ENCODE measurements around the gene COL4A2.
"Not testable (repeated sequence)": the region's sequence is repeated elsewhere in the genome, so short reads cannot be mapped to it uniquely, and the experiment has no call there.

COL4A2 gene

DNA sequence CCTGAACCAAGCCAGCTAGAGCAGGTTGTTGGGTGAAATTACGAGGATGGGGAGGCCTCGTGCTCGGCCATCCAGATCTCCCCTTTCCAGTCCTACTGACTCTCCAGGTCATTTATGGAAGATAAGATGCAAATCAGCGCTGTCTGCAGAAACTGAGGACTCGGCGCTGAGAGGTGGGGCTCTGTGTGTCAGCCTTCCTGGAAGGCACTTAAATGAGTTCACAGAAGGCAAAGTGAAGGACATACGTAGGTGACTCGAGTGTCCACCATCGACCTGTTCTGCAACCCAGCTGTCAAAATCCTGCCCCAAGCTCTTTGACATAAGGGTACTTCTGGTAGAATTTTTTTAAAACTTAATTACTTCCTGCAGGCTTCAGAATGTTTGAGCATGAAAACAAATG is 168.0 kb downstream of the COL4A2 start:
- no peak for DNase-seq (ENCODE audit: low read depth in 2 of 2)

- DNase-seq (ENCODE audit: low read depth in 2 of 2), result no peak
Observed at GRCh38 chr13:110475550-110476219, 168.6 kb downstream of the COL4A2 start.

GRCh38 chr13:110476220-110476617 is 169.1 kb downstream of the COL4A2 start:
- no peak for DNase-seq (ENCODE audit: low read depth in 2 of 2)

DNA sequence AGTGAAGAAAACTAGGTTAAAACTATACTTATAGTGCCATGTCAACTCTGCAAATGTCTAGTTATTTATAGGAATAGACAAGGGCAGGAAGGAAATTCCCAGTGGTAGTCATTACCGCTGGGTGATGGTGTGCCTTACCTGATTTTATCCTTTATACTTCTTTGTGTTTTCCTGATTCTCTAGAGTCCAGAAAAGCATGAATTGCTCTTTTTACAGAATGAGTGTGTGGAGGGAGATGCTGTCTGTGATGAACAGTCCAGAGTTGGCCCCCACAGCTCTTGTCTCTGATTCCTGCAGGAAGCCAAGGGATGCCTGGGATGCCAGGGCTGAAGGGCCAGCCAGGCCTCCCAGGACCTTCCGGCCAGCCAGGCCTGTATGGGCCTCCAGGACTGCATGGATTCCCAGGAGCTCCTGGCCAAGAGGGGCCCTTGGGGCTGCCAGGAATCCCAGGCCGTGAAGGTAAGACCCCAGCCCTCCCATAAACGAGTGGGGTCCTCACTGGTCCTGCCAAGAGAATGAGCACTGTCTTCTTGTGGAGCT is 170.7 kb downstream of the COL4A2 start:
- DNase-seq (ENCODE audit: low read depth in 2 of 2), result no peak

DNA sequence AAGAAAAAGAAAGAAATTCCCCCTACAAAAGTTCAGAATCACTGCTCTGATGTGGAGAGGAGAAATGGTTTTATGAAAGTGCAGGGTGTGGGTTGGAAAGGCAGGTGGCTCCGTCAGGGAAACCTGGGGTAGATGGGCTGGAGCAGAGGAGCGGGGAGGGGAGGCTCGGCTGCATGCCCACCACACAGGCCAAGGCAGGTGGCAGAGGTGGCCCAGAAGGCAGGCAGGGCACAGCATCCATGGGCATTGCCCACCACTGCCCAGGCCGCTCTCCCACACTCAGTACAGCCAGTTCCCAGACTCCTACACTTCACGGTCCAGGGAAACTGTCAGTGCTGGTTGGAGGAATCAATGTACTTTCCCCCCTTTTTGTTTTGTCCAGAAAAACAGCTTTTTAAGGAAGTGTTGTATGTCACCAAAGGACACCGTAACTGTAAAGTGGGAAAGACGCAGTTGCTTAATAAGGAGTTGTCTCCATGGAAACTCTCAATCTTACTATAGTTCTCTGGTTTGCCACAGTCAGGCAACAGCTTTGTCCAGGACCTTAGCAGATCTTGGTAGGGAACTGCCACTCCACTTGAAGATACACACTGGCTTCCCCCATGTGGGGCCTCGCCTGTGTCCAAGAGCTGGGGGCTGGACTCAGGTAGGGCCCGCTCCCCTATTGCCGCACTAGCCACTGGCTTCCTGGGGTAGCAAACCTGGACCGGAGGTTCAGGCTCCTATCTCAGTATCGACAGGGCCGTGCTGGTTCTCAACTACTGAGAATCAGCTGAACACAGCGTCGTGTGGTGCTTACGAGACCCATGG is 171.5 kb downstream of the COL4A2 start:
- no peak for DNase-seq (ENCODE audit: low read depth in 2 of 2)

DNA sequence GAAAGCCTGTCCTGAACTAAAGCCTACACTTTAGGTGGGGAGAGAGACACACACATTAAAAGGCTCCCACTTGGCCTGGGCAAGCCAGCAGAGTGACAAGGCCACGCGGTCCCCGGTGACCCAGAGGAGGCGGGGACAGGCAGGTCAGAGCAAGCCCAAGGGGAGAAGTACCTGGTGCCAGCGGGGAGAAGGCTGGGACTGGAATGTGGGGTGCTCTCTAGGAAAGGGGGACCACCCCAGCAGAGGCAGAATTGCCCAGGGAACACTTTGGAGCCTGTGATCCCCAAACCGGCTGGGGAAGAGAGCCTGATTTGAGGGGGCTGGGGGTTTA is 172.1 kb downstream of the COL4A2 start:
- no peak for DNase-seq (ENCODE audit: low read depth in 2 of 2)

DNA sequence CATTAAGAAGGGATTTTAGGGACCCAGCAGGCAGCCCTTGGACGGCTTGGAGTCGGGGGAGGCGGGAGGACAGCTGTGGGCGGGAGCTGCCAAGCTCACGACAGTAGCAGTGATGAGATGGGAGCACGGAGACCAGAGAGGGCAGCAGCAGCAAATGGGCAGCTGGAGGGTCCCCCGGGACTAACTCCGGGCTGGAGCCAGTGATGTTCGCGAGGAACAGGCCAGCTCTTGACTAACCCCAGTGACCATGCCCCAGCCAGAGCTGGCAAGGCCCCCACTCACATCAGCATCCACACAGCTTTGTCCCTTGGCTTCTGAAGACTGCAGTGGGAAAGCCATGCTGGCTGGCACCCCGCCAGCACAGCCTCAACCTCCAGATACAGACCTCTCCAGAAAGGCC is 172.6 kb downstream of the COL4A2 start:
- DNase-seq (ENCODE audit: low read depth in 2 of 2), result no peak

GRCh38 chr13:110480161-110480560 is 173.1 kb downstream of the COL4A2 start:
- DNase-seq (ENCODE audit: low read depth in 2 of 2), result no peak

DNA sequence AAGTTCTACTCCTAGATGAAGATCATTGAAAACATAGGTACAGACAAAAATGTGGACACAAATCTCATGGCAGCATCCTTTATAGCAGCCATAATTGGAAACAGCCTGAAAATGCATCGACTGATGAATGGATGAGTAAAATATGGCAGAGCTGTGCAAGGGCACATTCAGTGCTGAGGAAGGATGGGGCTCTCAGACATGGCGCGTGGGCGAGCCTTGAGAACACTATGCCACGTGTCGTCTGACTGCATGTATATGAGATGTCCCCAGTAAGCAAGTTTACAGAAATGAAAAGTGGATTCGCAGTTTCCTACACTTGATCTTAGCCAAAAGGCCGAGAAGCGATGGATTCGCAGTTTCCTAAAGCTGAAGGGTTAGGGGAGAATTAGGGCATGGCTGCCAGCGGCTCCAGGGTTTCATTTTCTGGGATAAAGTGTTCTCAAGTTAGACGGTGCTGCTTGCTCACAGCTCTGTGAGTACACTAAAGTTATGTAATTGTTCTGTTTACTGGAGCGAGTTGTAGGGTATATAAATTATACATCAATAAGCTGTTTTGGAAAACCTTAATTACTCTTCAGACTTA is 176.4 kb downstream of the COL4A2 start:
- no peak for DNase-seq (ENCODE audit: low read depth in 2 of 2)

DNA sequence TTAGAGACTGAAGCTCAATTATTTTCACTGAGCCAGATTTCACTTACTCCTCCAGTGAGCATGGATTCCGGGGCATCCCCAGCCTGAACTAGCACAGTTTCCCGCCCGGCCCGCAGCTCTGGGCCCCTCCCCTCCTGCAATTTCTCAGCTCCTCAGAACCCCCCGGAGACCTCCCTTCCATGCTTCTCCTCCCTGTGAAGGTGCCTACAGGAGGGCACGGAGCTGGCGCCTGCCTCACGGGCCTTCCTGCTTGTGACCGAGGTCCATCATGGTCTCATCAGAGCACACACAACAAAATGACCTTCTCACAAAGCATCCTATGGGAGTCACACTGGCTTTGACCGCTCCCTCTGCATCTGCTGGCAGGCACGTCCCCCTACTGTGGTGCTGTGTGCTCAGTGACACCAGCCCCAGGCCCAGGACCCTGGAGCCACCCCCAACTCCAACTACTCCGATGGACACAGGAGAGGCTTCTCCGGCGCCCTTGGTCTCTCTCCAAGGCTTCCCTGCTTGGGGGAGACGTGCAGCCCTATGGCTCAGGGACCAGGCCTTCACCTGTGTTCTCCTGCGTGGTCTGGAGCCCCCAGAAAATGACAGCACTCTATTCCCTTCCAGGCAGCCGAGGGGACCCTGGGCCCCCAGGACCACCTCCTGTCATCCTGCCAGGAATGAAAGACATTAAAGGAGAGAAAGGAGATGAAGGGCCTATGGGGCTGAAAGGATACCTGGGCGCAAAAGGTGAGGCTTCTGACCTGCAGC is 177.4 kb downstream of the COL4A2 start:
- no peak for DNase-seq (ENCODE audit: low read depth in 2 of 2)

- DNase-seq (ENCODE audit: low read depth in 2 of 2), result no peak
Observed at GRCh38 chr13:110485604-110486003, 178.5 kb downstream of the COL4A2 start.

DNA sequence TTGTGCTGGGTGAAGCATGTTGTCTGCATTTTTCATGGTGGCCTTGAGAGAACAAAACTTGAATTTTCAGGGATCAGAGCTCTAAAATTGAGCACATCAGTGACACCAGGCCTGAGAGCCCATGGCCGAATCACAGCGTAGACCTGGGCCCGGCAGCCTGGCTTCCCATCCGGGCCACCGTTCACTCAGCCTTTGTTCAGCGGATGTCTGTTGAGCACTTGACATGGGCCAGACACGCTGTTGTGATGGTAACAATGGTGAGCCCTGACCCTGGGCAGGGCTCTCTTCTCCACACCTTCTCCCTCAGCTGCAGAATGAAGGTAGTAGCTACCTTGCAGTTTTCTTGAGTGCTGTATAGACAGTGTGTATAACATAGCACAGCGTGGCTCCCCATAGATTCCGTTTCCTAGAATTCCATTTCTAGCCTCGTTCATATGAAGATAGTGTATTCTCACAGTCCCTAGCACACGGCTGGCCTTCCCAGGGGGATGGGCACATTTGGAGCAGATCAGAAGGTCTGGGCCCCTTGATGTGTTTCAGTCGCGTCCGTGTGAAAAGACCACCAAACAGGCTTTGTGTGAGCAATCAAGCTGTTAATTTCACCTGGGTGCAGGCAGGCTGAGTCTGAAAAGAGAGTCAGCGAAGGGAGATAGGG is 179.1 kb downstream of the COL4A2 start:
- no peak for DNase-seq (ENCODE audit: low read depth in 2 of 2)

DNA sequence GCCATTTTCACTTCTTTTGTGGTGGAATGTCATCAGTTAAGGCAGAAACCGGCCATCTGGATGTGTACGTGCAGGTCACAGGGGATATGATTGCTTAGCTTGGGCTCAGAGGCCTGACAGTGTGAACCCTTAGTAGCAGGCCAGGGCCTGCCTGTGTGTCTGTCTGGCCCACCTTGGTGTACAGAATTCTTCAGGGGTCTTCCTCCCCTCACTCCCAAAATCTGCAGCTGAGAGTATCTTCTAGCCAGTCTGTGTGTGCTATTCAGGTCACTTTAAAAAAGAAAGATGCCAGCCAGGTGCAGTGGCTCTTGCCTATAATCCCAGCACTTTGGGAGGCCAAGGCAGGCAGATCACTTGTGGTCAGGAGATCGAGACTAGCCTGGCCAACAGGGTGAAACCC is 179.8 kb downstream of the COL4A2 start:
- not testable (repeated sequence) for DNase-seq (ENCODE audit: low read depth in 2 of 2)

- no peak for DNase-seq (ENCODE audit: low read depth in 2 of 2)
Observed at GRCh38 chr13:110490009-110490770, 183.1 kb downstream of the COL4A2 start.

DNA sequence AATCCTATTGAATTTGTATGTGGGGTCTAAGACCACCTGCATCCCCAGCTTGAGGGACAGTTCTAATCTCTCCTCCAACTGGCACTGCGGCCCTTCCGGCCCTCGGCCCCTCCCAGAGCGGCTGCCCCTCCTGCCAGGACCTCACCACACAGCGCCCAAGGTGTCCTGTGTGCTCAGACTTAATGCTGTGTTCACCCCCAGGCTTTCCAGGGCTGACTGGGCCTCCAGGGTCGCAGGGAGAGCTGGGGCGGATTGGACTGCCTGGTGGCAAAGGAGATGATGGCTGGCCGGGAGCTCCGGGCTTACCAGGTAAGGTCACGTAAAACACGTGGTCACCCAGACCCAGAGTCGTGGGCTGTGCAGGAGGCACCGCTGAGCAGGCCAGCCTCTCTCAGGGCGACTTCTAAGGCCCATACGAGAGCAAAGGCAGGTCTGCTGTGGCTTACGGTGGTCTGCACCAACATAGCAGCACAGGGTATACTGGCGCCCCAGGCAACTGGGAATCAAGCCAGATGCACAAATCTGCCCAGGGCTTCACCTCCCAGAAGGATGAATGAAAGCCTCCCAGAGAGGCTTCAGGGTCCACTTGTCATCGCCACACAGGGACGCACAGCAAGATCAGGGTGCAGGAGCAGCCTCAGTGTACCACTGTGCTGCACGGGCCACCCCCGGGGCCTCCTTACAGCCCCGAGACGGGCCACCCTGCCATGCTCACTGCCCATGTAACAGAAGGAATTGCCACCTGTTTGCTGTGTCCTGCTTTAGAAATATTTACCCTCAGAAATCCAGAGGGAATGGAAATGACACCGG is 185.0 kb downstream of the COL4A2 start:
- no peak for DNase-seq (ENCODE audit: low read depth in 2 of 2)

GRCh38 chr13:110492679-110493593 is 185.9 kb downstream of the COL4A2 start:
- DNase-seq (ENCODE audit: low read depth in 2 of 2), result no peak

DNA sequence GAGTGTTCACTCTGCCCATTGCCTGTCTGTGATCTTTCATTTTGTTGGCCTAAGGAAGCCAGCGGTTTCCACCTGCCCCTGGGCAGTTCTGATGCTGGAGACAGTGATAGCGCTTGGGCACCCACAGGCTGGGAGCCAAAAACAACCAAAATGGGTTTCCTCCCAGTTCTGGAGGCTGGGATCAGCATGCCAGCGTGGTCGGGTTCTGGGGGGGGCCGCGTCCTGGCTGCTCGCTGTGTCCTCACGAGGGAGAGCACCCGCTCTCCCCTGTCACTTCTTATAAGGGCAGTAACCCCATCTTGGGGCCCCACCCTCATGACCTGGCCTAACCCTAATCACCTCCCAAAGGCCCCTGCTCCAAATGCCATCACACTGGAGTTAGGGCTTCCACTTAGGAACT is 186.5 kb downstream of the COL4A2 start:
- DNase-seq (ENCODE audit: low read depth in 2 of 2), result no peak

GRCh38 chr13:110495376-110495775 is 188.3 kb downstream of the COL4A2 start:
- DNase-seq (ENCODE audit: low read depth in 2 of 2), result no peak

DNA sequence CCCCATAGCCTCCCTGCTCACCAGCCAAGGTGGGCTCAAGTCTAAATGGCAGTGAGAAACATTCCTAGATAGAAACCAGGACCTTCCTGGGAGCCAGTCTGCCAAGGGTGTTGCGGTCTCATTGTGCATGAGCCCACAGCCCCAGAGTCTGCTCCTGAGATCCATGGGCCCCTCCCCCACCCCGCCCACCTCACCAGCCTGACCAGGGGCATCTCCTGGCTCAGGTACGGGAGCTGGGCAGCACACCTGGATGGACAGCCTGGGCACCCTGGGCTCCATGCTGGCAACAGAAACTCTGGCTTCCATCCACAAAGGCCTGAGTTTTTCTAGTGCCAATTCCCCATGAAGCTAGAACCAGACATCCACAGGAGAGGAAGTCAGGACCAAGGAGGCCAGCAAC is 188.8 kb downstream of the COL4A2 start:
- no peak for DNase-seq (ENCODE audit: low read depth in 2 of 2)
